ENCODE measurements around the gene UNC79.

UNC79 gene

DNA sequence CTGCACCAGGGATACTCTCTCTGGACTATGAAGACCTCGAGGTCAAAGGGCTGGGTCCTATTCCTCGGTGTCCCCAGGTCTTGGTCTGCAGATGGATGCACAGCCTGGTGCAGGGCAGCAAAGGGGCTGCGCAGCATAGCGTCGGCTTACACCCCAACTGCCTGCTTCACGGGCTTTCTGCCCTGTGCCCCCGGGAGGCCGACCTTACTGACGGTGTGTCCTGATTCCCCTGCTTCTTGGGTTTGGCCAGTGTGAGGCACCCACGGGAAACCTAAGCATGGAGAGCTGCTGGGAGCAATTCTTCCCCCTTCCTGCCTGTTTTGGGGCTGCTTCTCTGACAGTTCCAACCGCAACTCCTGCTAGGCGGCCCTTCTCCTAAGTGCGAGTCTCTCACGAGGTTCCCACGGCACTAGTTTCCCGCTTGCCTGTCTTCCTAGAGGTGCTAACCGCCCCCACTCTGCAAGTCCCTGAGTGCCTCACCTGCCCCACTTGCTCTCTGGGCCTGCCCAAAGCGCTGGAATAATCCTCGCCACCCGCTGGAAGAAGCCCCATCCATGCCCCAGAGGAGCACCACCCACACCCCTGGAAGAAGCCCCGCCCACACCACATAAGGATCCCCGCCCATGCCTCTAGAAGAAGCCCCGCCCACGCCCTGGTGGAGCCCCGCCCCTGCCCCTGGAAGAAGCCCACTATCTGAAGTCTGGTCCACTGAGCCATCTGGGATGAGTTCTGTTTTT lies 303.5 kb downstream of the UNC79 start:
- Histone ChIP-seq H3K27me3 (ENCODE audit: insufficient read depth, insufficient read length) (no peaks in the 10 kb centered on the region), H3K36me3 (ENCODE audit: insufficient read depth, insufficient read length, low read length) (no peaks in the 10 kb centered on the region), H3K4me1 (ENCODE audit: insufficient read depth, insufficient read length) (peaks cover 2% of the 10 kb centered on the region), H3K4me3 (ENCODE audit: insufficient read length, low read depth) (no peak overlapping the region), H3K9ac (ENCODE audit: insufficient read length, low read depth) (no peak overlapping the region), H3K9me3 (ENCODE audit: insufficient read depth, low read length) (no peaks in the 10 kb centered on the region)
- no peak for TF ChIP-seq ZNF274 (IDR thresholded peaks at IDR 0.05; ENCODE audit: low read depth, low read length)
- no peak for TF ChIP-seq YY1 (IDR thresholded peaks at IDR 0.05; ENCODE audit: insufficient read depth, insufficient read length)
- TF ChIP-seq SUZ12 (IDR thresholded peaks at IDR 0.05; ENCODE audit: extremely low read depth, insufficient read depth, insufficient read length), result no peak
- peak; percentile 5 for DNase-seq (ENCODE audit: low read depth, low spot score)

DNA sequence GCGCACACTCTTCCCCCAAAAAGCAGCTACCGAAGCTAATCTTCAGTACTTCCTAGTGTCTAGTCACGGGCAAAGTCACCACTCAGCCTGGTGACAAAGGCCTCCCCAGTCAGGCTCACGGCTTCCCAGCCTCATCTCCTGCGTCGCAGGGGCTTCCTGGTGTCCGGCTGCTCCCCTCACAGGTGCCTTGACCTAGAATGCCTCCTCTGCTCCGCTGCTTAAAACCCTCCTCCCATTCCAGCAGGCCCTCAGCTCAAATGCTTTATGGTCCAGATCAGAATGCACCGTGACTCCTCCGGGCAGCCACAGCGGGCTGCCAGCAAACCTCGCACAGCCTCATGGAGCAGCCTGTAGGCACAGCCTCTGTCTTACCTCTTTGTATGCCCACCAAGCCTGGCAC lies 304.5 kb downstream of the UNC79 start:
- DNase-seq (ENCODE audit: low read depth, low spot score), result no peak
- no peaks in the 10 kb centered on the region for H3K27me3 ChIP-seq (ENCODE audit: insufficient read depth, insufficient read length)
- H3K9me3 ChIP-seq (ENCODE audit: insufficient read depth, low read length), result no peaks in the 10 kb centered on the region
- TF ChIP-seq YY1 (IDR thresholded peaks at IDR 0.05; ENCODE audit: insufficient read depth, insufficient read length) (no peak), SUZ12 (IDR thresholded peaks at IDR 0.05; ENCODE audit: extremely low read depth, insufficient read depth, insufficient read length) (no peak), ZNF274 (IDR thresholded peaks at IDR 0.05; ENCODE audit: low read depth, low read length) (no peak)
- H3K36me3 ChIP-seq (ENCODE audit: insufficient read depth, insufficient read length, low read length), result no peaks in the 10 kb centered on the region
- no peak overlapping the region for H3K4me3 ChIP-seq (ENCODE audit: insufficient read length, low read depth)
- no peak overlapping the region for H3K9ac ChIP-seq (ENCODE audit: insufficient read length, low read depth)
- peaks cover 2% of the 10 kb centered on the region for H3K4me1 ChIP-seq (ENCODE audit: insufficient read depth, insufficient read length)

DNA sequence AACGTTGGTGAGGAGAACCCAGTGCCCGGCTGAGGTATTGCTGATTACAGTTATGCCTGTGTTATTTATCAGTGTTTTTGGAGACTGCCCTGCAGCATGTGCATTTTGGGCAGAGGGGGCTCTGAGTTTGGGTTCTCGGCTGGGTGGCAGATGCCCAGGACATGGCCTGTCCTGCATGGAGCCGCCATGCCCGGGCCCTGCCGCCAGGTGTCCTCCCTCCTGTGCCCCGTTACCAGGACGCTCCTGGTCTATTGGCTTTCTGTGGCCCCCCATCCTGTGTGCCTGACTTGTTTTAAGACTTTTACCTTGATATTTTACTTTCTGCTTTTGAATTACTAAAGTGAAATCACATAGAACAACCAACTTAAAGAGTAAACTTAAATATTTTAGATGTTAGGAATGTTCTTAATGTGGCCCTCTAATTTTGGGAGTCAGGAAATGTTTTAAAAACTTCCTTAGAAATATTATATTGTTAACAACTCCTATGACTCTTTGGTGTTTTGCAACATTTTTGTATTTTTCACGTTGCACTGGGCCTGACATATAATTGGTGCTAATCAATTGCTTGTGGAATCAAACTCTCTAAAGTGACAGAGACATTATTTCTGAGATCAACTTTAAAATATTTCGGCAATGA lies 305.8 kb downstream of the UNC79 start:
- no peak overlapping the region for H3K9ac ChIP-seq (ENCODE audit: insufficient read length, low read depth)
- no peaks in the 10 kb centered on the region for H3K9me3 ChIP-seq (ENCODE audit: insufficient read depth, low read length)
- no peak overlapping the region for H3K4me3 ChIP-seq (ENCODE audit: insufficient read length, low read depth)
- no peaks in the 10 kb centered on the region for H3K27me3 ChIP-seq (ENCODE audit: insufficient read depth, insufficient read length)
- H3K4me1 ChIP-seq (ENCODE audit: insufficient read depth, insufficient read length), result peaks cover 2% of the 10 kb centered on the region
- no peak for TF ChIP-seq SUZ12 (IDR thresholded peaks at IDR 0.05; ENCODE audit: extremely low read depth, insufficient read depth, insufficient read length)
- TF ChIP-seq ZNF274 (IDR thresholded peaks at IDR 0.05; ENCODE audit: low read depth, low read length), result no peak
- no peak for TF ChIP-seq YY1 (IDR thresholded peaks at IDR 0.05; ENCODE audit: insufficient read depth, insufficient read length)
- H3K36me3 ChIP-seq (ENCODE audit: insufficient read depth, insufficient read length, low read length), result no peaks in the 10 kb centered on the region
- no peak for DNase-seq (ENCODE audit: low read depth, low spot score)

DNA sequence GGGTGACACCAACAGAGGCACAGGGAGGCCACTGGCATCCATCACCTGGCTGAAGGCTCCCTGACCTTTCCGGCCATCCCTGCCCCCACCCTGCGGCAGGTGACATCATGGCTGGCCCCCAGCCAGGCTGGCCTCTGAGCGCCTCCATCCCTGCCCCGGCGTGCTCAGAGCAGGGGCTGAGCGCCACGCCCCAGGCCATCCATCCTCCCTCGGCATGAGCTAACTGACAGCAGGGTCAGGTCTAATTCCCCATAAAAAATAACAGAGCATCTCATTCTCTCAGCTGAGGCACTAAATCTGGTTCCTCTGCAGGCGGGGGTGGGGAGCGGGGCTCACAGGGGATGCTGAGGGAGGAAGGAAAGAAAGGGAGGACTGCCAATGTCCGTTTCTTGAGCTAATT lies 306.9 kb downstream of the UNC79 start:
- Histone ChIP-seq H3K27me3 (ENCODE audit: insufficient read depth, insufficient read length) (no peaks in the 10 kb centered on the region), H3K9me3 (ENCODE audit: insufficient read depth, low read length) (no peaks in the 10 kb centered on the region), H3K36me3 (ENCODE audit: insufficient read depth, insufficient read length, low read length) (no peaks in the 10 kb centered on the region), H3K4me1 (ENCODE audit: insufficient read depth, insufficient read length) (peaks cover 2% of the 10 kb centered on the region), H3K4me3 (ENCODE audit: insufficient read length, low read depth) (no peak overlapping the region), H3K9ac (ENCODE audit: insufficient read length, low read depth) (no peak overlapping the region)
- TF ChIP-seq SUZ12 (IDR thresholded peaks at IDR 0.05; ENCODE audit: extremely low read depth, insufficient read depth, insufficient read length) (no peak), ZNF274 (IDR thresholded peaks at IDR 0.05; ENCODE audit: low read depth, low read length) (no peak), YY1 (IDR thresholded peaks at IDR 0.05; ENCODE audit: insufficient read depth, insufficient read length) (no peak)
- no peak for DNase-seq (ENCODE audit: low read depth, low spot score)

DNA sequence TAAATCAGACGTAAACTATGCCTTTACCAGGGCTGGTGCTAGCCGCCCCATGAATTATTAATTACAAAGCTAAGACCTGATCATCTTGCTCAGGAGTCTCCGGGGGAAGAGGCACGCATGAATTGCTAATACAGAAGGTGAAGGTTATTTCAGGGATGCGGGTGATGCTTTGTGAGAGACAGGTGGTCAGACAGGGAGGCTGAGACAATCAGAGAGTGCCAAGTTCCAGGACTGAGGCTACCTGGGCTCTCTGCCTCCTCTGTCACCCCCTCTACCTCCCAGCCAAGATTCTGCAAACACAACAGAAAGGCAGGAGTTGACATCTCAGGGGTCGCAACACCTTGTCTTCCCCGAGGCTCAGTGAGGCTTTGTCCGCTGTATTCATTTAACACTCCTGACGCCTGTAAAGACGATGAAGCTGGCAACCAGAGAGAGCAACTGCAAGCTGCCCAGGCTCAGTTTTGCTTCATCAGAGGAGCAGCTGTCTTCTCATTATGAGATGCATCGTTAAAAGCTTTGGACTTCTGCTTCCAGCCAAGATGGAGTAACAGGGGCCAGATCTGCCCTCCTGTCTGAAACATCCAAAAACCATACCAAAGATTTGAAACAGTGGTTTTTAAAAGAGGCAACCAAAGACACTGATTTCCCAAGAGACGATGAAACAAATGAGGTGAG lies 311.0 kb downstream of the UNC79 start:
- Histone ChIP-seq H3K27me3 (ENCODE audit: insufficient read depth, insufficient read length) (no peaks in the 10 kb centered on the region), H3K4me3 (ENCODE audit: insufficient read length, low read depth) (no peak overlapping the region), H3K36me3 (ENCODE audit: insufficient read depth, insufficient read length, low read length) (no peaks in the 10 kb centered on the region), H3K9ac (ENCODE audit: insufficient read length, low read depth) (no peak overlapping the region), H3K9me3 (ENCODE audit: insufficient read depth, low read length) (no peaks in the 10 kb centered on the region), H3K4me1 (ENCODE audit: insufficient read depth, insufficient read length) (peaks cover 10% of the 10 kb centered on the region)
- DNase-seq (ENCODE audit: low read depth, low spot score), result no peak
- TF ChIP-seq SUZ12 (IDR thresholded peaks at IDR 0.05; ENCODE audit: extremely low read depth, insufficient read depth, insufficient read length) (no peak), ZNF274 (IDR thresholded peaks at IDR 0.05; ENCODE audit: low read depth, low read length) (no peak), YY1 (IDR thresholded peaks at IDR 0.05; ENCODE audit: insufficient read depth, insufficient read length) (no peak)

DNA sequence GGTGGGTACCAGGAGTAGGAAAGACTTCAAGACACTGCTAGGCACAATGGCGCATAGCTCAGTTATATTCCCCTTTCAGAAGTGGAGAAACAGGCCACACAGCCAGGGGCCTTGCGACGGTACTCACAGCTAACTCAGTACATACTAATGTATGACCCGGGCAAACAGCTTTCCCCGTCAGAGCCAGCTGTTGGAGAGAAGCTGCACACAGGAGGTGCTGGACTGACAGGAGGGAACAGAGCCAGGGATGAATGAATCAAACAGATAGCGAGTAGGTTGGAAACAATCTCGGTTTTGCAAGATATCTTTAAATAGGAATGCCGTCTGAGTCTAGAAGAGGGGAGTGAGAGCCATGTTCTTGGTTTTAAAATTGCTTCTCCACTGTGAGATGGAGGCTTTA lies 312.0 kb downstream of the UNC79 start:
- Histone ChIP-seq H3K9ac (ENCODE audit: insufficient read length, low read depth) (no peak overlapping the region), H3K4me1 (ENCODE audit: insufficient read depth, insufficient read length) (peaks cover 17% of the 10 kb centered on the region), H3K9me3 (ENCODE audit: insufficient read depth, low read length) (no peaks in the 10 kb centered on the region), H3K36me3 (ENCODE audit: insufficient read depth, insufficient read length, low read length) (no peaks in the 10 kb centered on the region), H3K4me3 (ENCODE audit: insufficient read length, low read depth) (no peak overlapping the region), H3K27me3 (ENCODE audit: insufficient read depth, insufficient read length) (no peaks in the 10 kb centered on the region)
- TF ChIP-seq SUZ12 (IDR thresholded peaks at IDR 0.05; ENCODE audit: extremely low read depth, insufficient read depth, insufficient read length) (no peak), ZNF274 (IDR thresholded peaks at IDR 0.05; ENCODE audit: low read depth, low read length) (no peak)
- no peak for DNase-seq (ENCODE audit: low read depth, low spot score)
